ENCODE measurements around the gene DNAJC18.
"Not testable (repeated sequence)": the region's sequence is repeated elsewhere in the genome, so short reads cannot be mapped to it uniquely, and the experiment has no call there.

The DNAJC18 gene

DNA sequence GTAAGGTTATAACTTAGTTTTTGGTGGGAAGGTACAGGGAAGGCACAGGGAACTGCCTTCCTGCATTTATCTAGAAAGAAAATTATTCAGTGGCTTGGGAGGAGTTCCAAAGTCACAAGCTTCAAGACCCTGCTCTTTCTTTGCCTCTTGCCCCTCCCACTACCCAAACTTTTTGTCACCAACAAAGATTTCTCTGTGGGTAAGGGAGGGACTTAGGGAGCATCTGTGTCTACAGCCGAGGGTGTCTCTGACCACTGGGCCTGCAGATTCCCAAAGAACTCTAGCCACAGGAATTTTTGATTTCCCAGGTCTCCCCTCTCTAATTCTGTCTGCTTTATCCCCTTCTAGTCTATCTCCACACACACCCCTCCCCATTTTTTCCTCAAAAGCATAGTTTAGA is 21.1 kb upstream of the DNAJC18 start:
- DNase-seq, result no peak

- no peak for DNase-seq
Measured at GRCh38 chr5:139459451-139459934, 20.2 kb upstream of the DNAJC18 start.

- DNase-seq, result no peak
Measured at GRCh38 chr5:139458580-139459407, 19.5 kb upstream of the DNAJC18 start.

DNA sequence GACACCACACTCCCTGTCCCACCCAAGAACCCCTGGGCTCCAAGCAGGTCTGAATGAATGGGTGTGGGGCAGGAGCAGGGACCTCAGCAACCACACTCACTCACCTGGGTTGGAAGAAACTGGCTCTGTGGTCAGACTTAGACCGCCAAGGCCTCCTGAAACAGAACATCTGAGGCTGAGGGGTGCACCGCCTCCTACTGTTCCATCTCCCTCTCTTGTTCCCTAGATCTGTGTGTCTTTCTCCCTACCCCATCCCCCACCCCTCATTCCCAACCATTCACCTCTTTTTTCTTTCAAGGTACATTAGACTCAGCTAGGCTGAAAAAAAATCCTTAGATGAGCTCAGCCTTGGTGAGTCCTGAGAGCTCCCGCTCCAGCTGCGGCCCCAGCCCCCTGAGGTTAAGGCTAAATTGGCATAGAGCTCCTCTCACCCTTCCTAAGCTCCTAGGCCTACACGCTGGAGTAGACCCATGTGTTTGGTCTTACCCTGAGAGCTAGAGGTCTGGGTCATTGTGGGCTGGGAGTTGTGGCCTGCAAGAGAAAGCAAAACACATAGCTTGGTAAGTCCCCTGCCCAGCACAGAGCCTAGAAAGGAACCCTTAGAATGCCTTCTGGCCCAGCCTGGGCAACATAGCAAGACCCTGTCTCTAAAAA is 18.5 kb upstream of the DNAJC18 start:
- DNase-seq, result no peak

DNA sequence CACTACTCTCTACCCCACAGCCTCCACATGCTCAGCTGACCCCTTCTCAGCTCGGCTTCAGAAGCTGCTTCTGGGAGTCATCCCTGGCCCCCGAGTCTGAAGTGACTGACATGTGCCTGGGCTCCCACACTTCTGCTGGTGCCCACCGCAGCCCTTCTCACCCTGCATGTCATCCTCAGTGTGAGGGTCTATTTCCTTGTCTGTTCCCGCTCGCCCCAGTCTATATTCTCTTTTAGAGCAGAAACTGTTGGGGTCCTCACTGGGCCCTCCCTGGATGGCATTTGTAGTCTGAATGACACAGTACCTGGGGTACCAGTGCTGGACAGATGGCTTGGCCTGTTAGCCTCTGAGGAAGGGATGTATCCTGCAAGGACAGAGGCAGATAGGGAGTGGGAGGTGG is 17.9 kb upstream of the DNAJC18 start:
- DNase-seq, result no peak

DNA sequence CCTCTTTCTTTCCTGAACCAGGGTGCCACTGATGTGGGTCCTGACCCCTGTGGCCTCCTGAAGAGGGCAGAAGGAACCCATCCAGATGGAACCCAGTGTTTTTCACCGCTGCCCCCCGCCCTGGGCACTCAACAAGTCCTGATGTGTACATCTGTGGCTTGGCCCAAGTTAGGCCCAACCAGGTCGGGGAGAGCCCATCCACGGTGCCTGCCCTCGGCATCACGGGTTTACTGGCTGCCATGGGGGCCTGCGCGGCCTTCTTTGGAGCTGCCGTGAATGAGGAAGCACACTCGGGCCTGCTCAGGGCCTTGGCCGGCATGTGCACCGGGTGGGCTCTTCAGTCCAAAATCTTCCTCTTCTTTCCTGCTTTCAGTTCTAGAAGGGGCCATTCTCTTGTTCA is 17.5 kb upstream of the DNAJC18 start:
- DNase-seq, result no peak

GRCh38 chr5:139454568-139455290 is 15.4 kb upstream of the DNAJC18 start:
- no peak for DNase-seq

- no peak for DNase-seq
Measured at GRCh38 chr5:139453683-139454567, 14.6 kb upstream of the DNAJC18 start.

DNA sequence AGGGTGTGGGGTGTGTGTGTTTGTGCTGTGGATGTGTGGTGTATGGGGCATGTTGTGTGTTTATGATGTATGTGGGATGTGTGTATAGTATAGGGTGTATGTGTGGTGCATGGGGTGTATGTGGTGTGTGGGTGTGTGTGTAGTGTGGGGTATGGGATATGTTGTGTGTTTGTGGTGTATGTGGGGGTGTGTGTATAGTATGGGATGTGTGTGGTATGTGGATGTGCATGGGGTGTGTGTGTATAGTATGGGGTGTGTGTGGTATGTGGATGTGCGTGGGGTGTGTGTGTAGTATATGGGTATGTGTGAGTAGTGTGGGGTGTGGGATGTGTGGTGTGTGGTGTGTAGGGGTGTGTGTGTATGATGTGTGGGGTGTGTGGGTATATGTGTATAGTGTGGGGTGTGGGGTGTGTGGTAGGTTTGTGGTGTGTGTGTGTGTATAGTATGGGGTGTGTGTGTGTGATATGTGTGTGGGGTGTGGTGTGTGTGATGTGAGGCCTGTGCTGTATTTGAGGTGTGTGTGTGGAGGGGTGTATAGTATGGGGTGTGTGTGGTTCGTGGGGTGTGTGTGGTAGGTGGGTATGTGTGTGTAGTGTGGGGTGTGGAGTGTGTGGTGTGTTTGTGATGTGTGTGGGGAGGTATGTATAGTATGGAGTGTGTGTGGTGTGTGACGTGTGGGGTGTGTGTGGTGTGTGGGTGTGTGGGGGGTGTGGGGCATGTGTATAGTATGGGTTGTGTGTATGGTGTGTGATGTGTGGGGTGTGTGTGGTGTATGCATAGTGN is 12.7 kb upstream of the DNAJC18 start:
- DNase-seq, result no peak

DNA sequence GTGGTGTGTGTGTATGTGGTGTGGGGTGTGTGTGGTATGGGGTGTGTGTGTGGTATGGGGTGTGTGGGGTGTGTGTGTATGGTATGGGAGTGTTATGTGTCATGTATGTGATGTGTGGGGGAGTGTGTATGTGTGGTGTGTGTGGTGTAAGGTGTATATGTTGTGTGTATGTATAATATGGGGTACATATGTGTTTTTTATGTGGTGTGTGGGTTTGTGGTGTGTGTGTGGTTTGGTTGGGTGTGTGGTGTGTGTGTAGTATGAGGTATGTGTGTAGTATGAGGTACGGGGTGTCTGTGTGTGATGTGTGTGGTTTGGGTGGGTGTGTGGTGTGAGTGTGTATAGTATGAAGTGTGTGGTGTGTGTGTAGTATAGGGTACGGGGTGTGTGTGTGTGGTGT is 11.9 kb upstream of the DNAJC18 start:
- DNase-seq, result no peak

DNA sequence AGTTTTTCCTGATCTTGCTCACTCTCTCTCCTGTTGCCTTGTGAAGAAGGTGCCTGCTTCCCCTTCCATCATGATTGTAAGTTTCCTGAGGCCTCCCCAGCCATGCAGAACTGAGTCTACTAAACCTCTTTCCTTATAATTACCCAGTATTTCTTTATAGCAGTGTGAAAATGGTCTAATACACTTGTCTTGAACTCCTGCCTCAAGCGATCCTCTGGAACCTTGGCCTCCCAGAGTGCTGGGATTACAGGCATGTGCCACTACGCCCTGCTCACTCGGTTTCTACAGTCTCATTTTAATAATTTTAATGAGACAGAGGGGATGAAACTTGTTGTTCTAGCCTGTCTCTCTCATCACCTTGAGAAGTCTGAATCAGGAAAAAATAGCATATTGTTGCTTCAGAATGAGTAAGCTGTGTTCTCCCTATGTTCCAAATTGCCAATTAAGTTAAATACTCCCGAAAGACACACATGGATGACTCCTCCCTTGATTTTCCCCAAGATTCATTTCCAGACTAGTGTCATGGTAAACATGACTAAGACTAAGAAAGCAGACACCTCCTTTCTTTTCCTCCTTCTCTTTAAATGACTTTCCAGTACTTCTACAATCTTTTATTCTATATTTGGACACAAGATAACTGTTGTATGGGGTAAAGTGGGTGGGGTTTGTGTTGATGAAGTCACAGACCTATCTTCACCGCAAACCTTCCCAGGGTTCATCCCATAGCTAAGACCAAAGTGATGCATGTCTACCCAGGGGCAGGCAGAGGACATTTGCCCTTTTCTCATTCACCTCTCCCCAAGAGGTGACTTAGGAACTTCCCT is 7.8 kb upstream of the DNAJC18 start:
- no peak for DNase-seq

GRCh38 chr5:139445325-139446170 is 6.2 kb upstream of the DNAJC18 start:
- no peak for DNase-seq

GRCh38 chr5:139443831-139444453 is 4.6 kb upstream of the DNAJC18 start:
- no peak for DNase-seq

- not testable (repeated sequence) for DNase-seq
Measured at GRCh38 chr5:139440416-139440815, 1.1 kb upstream of the DNAJC18 start.

- no peak for DNase-seq
Measured at GRCh38 chr5:139438707-139439012, 665 bp downstream of the DNAJC18 start.

DNA sequence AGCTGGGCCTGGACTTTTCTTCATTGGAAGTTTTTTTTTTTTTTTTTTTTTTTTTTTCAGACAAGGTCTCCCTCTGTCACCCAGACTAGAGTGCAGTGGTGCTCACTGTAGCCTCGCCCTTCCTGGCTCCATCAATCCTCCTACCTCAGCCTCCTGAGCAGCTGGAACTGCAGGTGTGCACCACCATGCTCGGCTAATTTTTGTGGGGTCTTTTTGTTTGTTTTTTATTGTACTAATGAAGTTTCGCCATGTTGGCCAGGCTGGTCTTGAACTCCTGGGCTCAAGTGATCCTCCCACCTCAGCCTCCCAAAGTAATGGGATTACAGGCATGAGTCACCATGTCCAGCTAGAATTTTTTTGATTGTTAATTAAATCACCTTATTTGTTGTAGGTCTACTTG is 3.6 kb downstream of the DNAJC18 start:
- DNase-seq, result no peak

GRCh38 chr5:139431706-139432105 is 7.6 kb downstream of the DNAJC18 start:
- no peak for DNase-seq

DNA sequence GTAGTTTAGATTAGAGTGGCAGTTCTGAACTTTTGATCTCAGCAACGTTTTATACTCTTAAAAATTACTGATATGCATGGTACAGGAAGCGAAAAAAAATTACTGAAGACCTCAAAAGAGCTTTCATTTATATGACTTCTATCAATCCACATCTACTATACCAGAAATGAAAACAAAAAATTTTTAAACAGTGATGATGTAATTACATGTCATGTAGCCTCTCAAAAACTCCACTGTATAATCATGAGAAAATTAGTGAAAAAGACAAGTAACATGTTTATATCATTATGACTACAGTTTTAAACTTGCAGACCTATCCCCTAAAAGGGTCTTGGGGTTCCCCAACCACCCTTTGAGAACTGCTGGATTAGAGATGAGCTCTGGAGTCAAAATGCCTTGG is 9.3 kb downstream of the DNAJC18 start:
- no peak for DNase-seq

- DNase-seq, result no peak
Measured at GRCh38 chr5:139426203-139426885, 13.0 kb downstream of the DNAJC18 start.
